Hindlimb muscle (tissue), 1 donor: ENCODE results near the gene COA3. TPM values are rescaled to one million over a fixed set of nuclear protein-coding genes. Genes with fewer than 3 reads are reported as not detected.

Experiments
- DNase-seq: peaks from one replicate; pipeline ENCODE4 v3.0.0-alpha.2; 2013
- polyA plus RNA-seq: library from polyadenylated mRNA; unstranded; fragments of 120-200 nt; gene quantifications from one replicate; pipeline ENCODE4 v1.2.1, GENCODE V29; 2013; ENCODE audit not compliant: insufficient read length

COA3 gene
- 53.5 TPM for polyA plus RNA-seq

GRCh38 chr17:42798383-42799380, at the start of gene COA3, which contains the start of gene CNTD1:
TSS of gene COA3 (minus strand) at chr17:42798704. CDS start at chr17:42798681, 23 bp downstream.
TSS of gene CNTD1 (plus strand) at chr17:42798861. CDS start at chr17:42799068, 207 bp downstream.
- peak; percentile 86 for DNase-seq

GRCh38 chr17:42848093-42848492, 49.6 kb upstream of the COA3 start:
- no peak for DNase-seq

- DNase-seq, result no peak
Measured at GRCh38 chr17:42846594-42847280, 48.2 kb upstream of the COA3 start.

DNA sequence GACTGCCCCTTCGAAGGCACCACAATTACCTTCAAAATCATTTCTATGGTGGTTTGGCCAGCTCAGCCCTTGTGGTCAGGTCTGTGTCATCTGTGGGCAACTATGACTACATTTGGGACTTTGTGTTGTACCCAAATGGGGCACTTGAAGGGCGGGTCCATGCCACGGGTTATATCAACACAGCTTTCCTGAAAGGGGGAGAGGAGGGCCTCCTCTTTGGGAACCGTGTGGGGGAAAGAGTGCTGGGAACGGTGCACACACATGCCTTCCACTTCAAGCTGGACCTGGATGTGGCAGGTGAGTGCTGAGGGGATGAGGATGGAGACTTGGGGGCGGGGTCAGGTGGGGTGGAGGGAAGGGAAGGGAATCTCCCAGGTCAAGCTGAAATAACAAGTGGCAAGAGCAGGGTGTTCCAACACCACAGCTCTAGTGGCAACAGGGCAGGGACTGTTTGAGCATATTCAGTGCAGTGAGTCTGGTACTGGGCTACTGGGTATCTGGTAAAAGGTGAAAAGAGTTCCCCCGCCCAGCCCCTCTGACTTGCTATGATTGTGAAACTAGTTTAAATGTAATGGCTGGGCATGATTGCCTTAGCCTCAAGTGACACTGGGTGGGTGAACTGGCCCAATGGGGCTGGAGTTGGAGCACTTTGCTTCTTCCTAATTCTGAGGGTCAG, 47.6 kb upstream of the COA3 start:
- no peak for DNase-seq

DNA sequence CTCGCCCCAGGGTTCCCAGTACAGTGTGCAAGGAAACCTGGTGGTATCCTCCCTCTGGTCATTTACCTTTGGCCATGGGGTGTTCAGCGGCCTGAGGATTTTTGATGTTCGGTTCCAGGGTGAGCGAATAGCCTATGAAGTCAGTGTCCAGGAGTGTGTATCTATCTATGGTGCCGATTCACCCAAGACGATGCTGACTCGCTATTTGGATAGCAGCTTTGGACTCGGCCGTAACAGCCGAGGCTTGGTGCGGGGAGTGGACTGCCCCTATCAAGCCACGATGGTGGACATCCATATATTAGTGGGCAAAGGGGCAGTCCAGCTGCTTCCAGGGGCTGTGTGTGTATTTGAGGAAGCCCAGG, 47.0 kb upstream of the COA3 start:
- no peak for DNase-seq

GRCh38 chr17:42844761-42845555, 46.5 kb upstream of the COA3 start:
- no peak for DNase-seq

DNA sequence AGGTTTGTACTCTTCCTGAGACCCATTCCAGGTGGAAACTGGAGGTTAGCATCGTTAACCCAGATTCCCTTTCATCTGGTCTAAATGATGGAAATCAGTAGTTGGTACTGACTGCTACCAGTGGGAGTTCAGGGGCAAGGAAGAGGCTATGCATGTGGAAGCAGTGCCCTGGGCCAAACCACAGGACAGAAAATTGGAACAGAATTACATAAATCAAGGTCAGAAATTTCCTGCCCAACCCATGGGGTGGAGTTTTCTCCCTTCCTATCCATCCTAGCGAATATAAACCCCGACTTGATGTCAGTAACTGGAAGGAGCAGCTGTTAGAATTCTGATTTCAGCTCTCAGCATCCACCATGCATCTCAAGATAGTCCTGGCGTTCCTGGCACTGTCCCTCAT, 45.8 kb upstream of the COA3 start, which contains the start of gene AOC2:
Gene AOC2 (plus strand): TSS at position 310 of the 400 bp plus-strand sequence. CDS start 47 bp downstream, at position 357.
- no peak for DNase-seq

- peak; percentile 40 for DNase-seq
Measured at GRCh38 chr17:42843358-42843934, 44.9 kb upstream of the COA3 start.

DNA sequence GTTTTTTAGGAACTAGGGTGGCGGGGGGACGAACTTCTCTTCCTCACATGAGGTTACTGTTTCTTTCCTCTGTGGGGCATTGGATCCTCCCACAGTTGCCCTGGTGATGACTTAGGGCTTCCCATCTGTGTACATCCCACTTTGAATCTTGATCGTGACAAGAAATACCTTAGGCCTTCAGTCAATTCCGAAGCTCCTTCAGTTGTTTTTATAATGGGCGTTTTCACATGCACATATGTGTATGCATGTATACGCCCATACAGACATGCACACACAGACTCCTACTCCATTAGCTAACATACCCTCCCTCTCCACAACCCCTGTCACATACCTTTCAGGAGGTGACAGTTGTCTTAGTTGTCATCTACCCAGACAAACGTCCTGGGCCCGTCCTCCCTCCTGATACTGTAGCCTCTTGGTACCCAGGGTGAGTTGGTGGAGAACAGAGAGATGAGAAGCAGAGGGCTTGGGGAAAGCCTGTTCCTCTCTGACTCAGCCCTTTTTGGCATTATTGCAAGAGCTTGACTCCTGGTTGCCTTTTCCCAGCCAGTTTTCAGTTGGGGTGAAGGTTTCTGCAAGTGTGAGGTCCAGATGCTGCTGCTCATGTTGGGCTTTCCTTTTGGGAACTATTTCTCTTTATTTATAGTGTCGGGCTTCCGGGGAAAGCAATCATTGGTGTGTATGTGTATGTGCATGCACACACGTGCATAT, 43.6 kb upstream of the COA3 start:
- DNase-seq, result no peak

DNA sequence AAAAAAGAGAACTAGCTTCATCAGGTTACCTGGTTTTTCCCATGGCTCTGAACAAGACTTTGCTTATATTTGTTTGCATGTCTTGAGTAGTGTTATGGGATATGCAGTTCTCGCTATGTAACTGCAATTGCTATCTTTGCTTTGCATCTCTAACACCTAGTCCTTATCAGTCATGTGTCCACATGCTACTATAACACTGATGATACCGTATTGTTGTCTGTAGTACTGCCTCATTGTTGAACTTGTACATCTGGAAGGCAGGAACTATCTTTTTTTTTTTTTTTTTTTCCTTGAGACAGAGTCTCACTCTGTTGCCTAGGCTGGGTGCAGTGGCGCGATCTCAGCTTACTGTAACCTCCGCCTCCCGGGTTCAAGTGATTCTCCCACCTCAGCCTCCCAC, 37.2 kb upstream of the COA3 start:
- DNase-seq, result no peak

- DNase-seq, result no peak
Measured at GRCh38 chr17:42833767-42834422, 35.4 kb upstream of the COA3 start.

- DNase-seq, result peak; percentile 90
Measured at GRCh38 chr17:42832934-42833766, 34.6 kb upstream of the COA3 start, which contains the start of gene PSME3. TSS of gene PSME3 (plus strand) at chr17:42833397. CDS start at chr17:42833632, 235 bp downstream.

DNA sequence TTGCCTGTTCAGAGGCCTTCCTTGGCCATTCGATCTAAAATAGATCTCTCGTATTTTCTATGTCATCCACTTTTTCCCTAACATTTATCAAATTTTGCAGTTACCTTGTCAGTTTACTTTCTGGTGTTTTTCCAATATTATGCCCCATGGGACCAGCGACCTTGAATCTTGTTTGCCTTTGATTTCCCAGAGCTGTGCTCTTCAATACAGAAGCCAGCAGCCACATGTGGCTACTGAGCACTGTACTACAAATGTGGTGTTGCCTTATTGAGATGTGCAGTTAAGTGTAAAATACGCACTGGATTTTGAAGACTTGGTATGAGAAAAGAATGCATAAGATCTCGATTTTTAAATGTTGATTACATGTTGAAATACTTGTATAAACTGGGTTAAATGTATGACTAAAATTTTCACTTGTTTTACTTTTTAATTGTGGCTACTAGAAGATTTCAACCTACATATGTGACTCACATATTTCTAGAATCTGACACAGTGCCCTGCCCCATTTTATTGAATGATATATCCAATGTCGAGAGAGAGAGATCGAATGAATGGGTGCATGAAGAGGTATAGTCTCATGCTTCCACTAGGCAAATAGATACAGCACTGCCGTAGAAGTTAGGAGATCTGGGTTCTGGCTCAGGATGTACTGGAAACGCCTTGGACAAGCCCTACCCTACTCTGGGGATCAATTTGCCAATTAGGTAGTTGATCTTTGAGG, 33.9 kb upstream of the COA3 start:
- no peak for DNase-seq

DNA sequence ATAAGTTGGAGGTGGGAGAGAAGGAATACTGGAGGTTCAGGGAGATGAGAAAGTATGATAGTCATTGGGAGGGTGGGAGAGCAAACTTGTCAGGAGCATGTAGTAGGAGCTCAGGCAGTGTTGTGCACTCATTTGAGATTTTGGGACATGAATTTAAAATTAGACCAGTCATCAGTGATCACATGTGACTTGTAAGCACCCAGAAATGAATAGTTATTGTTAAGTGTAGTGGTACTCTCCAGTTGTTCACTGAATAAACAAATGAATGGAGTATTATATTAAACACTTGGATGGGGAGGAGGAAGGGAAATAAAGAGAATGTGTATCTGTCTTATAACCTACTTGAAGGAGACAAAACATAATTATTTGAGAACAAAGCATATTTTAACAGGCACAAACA, 32.5 kb upstream of the COA3 start:
- DNase-seq, result no peak

DNA sequence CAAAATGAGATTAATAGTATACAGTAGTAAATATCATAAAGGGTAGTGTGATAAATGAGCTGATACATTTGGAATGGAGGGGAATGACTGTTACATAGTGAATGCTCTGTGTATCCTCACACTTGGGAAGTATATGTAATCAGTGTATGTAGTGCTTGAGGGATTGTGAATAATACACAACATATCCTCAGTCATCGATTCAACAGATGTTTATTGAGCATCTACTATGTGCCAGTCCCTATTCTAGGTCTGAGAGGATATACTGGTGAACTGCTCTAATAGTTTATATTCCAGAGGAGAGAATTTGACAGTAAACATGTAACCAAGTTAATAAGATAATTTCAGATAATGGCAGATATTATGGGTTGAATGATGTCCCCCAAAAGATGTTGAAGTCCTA, 29.0 kb upstream of the COA3 start:
- DNase-seq, result no peak

DNA sequence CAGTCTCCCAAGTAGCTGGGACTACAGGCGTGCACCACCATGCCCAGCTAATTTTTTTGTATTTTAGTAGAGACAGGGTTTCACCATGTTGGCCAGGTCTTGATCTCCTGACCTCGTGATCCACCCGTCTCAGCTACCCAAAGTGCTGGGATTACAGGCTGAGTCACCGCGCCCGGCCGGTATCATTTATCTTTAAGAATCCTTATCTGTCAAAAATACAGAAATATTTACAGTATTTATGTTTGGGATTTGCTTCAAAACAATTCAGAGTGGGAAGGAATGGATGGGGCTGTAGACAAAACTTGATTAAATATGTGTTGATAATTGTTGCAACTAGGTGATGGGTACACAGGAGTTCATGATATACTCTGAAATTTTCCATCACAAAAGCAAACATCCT, 22.7 kb upstream of the COA3 start:
- DNase-seq, result no peak

- DNase-seq, result no peak
Measured at GRCh38 chr17:42819939-42820535, 21.5 kb upstream of the COA3 start.

DNA sequence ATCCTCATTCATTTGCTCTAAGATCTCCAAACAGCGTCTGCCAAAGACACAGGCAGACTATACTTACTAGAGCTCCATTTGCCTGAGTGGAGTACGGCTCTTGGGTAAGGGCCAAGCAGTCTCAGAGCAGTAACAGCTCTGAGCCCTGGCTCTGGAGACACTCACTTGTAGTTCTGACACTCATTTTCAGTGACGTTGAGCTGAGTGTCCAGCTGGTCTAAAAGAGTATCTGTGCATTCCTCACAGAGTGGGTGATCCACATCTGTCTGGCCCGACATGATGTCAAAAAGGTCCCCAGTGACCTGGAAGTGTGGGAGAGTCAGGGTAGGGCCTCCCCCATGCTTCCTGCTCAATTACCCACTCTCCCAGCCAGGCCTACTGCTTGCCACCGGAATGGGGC, 19.9 kb upstream of the COA3 start:
- no peak for DNase-seq
